GM04503 (cell line): ENCODE measurements around the gene LUM.
"Not testable (repeated sequence)": the region's sequence is repeated elsewhere in the genome, so short reads cannot be mapped to it uniquely, and the experiment has no call there.

Experiments used
- DNase-seq: peaks from one replicate; pipeline ENCODE4 v3.0.0-alpha.2; 2012; ENCODE audit warnings: low read depth

The LUM gene

DNA sequence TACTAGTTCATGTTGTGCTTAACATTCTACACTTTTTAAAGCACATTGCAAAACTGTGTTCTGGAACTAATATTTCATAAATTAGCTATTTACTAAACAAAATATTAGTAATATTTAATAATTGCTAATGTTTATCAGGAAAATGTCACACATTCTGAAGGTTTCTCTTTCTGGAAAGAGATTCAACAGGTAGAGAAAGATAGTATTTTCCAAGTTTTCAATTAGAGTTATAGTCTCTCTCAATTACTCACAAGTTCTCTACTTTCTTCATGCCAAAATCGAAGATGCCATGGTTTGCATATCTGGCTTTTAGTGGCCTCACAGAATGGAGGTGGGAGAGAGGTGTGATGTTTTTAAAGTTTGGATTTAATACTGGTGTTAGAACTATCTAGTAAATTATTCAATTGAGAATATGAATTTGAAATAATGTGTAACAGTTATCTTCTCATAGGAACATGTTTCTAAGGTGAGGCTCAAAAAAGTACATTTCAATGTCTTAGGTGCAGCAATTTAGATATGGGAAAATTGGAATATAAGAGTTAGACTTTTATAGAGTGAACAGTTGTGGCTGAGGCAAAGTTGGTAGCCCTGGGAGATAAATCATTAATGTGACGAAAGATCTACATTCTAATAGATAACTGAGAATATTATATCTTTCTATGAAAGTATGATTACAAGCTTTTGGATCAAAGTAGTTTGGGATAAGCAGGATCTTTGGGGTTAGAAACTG lies 1.5 kb downstream of the LUM start:
- no peak for DNase-seq

DNA sequence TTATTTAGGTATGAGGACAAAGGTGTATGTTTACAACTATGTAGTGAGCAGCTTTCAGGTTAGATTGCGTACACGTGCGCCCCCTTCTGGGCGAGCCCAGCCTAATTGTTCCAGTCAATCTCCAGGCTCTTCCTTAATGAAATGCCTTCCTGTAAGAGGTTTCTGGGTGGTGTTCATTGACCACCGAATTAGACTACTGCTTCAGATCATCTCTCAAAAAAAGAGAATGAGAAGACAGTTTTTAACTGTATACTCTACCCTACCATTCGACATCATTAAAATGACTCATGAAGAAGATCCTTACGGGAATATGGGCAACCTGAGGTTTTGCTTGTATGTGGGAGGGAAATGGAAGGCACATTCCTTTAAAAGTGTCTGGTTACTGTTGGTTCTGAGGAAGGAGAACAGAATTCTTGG lies 2.1 kb downstream of the LUM start:
- DNase-seq, result peak; percentile 51

DNA sequence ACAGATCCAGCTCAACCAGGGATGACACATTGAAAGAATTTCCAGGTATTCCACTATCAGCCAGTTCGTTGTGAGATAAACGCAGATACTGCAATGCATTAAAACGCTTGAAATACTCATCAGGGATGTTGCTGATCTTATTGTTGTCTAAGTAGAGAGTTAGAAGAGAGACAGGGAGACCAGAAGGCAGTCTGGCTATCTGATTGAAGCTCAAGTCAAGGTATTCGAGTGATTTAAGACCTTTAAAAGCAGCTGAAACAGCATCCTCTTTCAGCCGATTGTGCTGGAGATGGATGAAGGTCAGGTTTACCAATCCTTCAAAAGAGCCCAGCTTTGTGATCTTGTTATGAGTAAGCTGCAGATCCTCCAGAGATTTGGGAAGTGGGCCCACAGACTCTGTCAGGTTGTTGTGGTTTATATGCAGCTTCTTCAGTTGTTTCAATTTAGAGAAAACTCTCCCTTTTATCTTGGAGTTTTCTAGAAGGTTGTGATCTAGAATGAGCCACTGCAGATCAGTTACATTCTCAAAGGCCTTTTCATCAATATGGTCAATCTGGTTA lies 3.0 kb downstream of the LUM start:
- no peak for DNase-seq

DNA sequence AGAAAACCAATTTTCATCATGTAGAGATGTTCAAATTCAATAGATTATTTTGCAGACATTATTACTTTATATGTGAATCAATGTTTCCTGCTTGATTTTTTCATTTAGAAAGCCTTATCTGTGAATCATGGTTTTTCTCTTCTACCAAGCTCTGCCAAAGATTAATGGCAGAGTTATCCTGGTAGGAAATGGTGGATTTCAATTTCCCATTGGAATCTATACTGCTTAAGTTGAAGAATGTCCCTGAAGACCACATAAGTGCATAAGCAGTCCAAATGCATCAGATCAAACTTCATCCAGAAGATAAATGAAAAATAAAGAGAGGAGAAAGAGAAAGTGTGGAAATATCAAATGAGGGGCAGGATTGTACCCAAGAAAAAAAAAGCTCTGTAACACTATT lies 5.0 kb downstream of the LUM start:
- DNase-seq, result no peak

DNA sequence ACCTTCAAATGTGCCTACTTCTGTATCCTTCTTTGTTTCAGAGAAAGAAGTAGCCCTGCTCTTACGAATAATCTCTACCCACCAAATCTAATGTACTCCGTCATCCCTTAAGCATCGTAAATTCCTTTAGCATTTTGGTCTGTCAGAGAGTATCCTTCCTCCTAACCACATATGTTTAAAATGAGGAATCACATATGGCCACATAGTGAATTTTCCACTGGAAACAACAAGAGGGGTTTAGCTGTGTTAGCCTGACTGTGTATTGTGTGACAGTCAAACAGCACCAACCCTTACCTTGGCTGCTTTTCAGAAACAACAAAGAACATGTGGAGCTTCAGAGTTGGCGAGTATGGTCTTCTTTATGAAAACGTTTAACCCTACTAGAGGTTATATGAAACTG lies 5.5 kb downstream of the LUM start:
- DNase-seq, result no peak

DNA sequence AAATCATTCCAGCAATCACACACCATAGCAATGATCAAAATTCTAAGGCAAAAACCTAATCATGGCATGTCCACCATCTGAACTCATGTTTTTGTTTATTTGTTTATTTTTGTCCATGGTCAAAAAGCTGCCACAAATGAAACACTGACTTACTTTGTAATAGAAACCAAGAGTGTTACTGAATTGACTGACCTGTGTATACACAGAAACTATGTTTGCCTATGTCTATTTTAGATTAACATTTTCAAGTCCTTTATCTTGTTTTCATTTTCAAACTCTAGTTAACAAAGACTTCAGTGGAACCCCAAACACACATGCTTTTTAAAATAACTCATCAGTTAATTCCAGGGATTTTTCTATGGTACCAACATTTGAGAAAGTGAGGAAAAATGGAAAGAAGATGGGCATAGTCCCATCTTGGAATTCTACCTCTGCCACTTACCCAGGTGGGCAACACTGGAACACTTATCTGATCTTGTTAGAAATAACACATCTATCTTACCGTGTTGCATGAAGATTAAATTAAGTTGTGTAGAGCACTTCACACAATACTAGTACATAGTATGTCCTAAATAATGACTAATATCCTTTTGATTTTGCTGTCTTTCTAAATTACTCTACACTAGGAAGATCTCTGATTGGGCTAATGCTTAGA lies 6.4 kb downstream of the LUM start:
- DNase-seq, result no peak

DNA sequence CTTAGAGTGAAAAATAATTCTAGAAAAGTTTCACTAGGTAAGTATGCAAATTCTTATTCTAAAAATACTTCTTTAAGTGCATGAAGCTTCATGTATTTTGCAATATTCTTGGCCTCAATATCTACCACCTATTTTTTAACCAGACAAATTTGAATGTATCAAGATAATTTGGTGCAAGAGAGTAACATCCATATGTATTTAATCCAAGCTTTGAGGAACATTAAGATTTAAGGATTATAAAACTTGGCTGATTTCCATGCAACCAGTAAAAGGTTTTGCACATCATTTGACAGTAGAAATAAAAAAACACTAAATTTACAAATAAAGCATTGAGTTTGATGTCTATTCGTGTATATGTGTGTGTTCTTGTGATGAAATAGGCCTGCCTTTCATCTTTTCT lies 7.7 kb downstream of the LUM start:
- no peak for DNase-seq

DNA sequence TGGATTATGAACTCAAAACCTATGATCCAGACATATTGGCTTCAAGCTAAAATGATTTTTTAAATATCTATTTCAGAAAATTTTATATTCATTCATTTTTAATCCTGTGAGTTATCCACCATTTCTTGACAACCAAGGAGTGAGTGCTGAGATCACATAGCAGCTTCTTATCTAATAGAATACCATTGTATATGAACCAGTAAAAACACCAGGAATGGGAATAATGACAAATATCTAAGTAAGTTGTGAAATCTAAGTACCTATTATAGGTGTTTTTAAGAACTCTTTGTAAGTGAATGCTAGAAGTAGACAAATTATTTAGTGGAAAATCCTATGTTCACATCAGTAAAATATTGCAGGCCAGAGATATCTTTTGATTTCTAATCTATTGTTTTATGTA lies 8.2 kb downstream of the LUM start:
- DNase-seq, result no peak

DNA sequence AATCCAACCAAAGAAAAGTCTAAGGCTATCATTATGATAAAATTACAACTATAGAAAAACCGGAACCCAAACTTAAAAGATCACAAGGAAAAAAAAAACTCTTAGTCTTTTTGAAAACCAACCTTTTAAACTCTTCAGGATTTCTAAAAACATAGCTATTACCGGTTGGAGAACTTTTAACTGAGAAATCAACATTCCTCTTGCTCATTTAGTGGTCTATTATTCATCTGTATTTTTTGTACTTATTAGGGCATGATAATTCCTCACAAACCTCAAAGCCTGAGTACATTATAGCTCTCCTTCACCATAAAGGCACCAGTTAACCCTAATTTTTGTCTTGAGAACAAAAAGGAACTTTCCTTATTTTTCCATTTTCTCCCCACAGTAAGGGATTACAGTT lies 10.4 kb downstream of the LUM start:
- DNase-seq, result no peak

DNA sequence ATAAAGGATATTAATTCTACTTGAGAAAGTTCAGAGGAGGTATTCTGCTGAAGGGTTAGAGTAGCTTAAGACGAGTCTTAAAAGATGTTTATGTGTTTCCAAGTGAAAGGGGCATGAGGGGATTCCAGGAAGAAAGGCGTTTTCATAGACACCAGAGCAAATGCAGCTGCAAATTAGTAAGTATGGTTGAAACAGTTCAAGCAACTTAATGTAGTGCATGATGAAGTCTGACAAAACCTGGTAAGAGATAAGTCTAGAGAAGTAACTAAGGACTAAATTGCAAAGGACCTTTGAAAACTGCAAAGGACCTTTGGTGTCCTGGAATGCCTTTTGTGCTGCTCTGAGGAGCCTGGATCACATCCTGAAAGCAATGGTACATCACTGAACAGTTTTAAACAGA lies 11.5 kb downstream of the LUM start:
- no peak for DNase-seq

DNA sequence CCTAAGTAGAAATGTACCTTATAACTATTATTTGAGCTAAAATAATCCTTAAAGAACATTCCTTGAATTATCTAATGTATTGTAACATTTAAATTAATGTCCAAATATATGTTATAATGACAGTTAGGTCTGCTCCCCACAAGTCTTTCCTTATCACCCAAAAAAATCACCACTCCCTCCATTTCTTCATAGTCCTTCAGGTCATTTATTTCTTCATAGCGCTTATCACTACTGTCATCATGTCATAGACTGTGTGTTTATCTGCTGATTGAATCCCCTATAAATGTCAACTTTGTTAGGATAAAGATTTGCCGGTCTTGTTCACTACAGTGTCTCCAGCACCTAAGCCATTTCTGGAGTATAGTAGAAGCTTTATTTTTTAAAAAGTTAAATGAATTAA lies 12.0 kb downstream of the LUM start:
- no peak for DNase-seq

DNA sequence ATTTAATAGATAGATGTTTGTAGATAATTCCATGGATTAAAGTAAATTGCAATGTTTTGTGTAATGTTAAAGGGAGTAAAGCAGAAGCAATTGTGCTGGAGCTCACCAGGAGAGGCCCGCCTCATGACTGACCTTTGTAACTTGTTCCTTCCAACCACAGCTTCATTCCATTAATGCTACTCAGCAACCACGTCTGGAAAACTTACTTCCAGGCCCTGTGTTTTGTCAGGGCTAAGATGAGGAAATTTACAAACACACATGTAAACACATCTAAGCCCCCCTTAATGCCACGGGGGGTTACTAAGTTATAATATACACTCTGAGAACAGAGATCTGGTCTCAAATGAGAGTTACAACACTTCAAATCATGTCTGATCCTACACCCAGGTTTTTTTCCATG lies 12.4 kb downstream of the LUM start:
- DNase-seq, result peak; percentile 81

DNA sequence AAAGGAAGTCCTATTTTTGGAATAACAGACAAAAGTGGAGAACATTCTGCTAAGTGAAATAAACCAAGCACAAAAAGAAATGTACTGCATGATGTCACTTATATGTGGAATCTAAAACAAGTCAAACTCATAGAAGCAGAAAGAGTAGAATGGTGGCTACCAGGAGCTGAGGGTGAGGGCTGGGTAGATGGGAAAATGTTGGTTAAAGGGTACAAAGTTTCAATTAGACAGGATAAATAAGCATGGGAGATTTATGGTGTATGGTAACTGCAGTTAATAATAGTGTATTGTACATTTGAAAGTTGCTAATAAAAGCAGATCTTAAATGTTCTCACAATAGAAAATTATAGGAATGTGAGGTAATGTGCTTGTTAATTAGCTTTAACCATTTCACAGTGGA lies 12.8 kb downstream of the LUM start:
- DNase-seq, result no peak

DNA sequence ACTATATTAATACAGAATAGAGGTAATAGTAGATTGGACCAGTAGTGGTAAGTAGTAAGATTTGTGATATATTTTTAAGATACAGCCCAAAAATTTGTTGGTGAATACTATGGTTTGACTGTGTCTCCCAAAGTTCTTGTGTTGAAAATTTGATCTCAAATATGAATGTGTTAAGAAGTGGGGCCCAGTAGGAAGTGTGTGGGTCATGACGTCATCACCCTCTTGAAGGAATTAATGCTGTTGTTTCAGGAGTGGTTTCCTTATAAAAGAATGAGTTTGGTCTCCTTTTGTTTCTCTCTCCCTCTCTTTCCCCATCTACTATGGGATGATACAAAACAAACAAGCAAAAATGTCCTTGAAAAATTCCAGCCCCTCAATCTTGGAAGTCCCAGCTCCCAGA lies 16.3 kb downstream of the LUM start:
- no peak for DNase-seq

DNA sequence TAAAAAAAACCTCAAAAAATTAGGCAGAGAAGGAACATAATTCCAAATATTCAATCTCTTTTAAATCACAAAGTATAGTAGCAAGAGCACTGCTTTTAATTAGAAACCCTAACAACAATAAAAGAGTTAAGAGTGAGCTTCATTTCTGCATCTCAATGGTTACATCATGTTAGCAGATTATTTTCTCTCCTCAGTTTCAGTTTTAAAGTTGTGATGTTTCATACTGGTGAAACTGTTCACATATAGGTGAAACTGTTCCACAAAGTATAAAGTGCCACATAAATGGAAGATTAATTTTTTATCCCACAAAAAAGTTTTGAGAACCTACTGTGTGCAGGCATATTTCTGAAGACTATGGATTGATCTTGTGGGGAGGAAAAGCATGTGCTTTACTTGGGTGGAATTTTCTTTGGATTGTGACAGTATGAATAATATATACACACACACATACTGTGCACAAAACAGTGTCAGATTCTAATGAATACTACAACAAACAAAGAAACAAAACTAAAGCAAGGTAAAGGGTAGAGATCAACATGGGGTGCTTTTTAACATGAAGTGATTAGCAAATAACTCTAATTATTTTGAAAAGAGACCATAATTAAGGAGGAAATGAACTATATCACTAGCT lies 17.1 kb downstream of the LUM start:
- no peak for DNase-seq

DNA sequence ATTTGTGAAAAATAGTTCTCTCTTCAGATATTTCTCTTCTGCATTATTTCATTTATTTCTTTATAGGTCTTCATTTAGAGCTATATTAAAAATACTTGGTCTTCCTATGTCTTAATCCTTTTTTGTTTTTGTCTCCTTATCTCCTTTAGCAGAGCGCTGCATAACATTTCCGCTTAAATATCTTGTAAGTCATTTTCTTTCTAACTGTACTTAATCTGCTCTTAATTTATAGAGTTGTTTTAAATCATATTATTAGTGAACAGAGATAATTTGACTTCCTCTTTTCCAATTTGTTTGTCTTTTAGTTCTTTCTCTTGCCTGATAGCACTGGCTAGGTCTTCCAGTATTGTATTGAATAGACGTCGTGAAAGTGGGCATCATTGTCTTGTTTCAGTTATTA lies 18.0 kb downstream of the LUM start:
- DNase-seq, result no peak

DNA sequence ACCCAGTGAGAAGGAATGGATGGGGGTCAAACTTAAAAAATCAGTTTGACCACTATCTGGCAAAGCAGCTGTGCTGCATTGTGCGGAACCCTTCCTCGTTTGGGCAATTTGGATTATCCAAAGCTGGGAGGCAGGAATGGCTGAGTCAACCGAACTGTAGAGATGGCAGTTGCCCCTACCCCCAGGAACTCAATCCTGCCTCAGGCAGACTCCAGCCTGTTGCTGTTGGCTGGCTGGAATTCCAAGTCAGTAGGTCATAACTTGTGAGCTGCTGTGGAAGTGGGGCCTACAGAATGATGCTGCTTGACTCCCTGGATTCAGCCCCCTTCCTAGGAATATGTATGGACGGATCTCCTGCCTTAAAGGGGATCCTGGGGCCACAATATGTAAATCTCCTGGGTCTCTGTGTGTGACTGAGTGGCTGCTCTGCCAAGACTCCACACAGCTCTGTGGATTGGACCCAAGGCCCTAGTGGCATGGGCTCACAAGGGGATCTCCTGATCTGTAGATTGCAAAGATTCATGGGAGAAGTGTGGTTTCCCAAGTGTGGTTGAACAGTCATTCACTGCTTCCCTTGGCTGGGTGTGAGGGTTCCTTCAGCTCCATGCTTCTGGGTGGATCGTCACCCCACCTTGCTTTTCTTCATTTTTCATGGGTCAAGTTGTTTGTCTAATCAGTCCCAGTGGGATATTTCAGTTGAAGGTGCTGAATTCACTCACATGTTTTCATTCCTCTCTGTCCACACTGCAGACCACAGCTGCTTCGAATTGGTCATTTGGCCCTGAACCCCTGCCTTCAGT lies 19.2 kb downstream of the LUM start:
- DNase-seq, result no peak

DNA sequence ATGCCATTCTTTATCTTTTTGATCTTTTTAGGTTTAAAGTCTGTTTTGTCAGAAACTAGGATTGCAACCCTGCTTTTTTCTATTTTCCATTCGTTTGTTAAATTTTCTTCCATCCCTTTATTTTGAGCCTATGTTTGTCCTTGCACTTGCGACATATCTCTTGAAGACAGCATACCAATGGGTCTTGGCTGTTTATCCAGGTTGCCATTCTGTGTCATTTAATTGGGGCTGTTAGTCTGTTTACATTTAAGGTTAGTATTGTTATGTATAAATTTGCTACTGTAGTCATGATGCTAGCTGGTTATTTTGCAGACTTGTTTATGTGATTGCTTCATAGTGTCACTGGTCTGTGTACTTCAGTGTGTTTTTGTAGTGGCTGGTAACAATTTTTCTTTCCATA lies 21.3 kb downstream of the LUM start:
- DNase-seq, result not testable (repeated sequence)

DNA sequence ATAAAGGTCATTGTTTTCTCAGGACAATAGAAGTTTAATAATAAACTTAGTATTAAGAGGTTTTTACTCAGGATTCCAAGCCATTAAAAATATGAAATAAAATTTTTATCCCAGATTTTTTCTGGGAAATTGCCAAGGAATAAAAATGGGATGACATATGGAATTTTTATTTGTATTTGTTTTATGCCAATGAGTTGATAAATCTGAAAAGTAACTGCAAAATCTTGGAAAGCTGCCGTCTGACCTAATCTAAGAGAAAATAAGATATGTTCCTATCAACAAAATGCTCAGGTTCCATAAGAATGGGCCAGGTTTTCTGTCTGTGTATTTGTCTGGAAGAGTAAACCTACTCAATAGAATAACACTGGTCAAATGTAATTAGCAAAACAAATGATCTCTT lies 31.3 kb downstream of the LUM start:
- DNase-seq, result no peak

DNA sequence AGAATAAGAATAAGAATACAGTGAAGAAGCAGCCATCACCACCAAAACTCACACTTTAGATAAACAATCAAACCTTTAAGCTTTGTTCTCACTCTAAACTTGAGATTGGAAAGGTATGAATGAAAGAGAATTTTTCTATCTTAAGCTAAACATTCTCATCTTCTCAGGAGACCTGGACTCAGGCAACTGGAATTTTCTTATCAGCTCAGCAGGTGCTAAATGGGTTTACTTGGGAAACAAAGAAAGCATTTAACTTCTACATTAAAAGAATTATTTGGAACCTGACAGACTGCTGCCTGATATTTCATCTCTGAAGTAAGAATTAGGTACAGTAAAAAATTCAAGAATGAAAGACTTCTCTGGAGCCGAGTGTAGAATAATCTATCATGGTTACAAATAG lies 32.8 kb downstream of the LUM start:
- DNase-seq, result no peak

DNA sequence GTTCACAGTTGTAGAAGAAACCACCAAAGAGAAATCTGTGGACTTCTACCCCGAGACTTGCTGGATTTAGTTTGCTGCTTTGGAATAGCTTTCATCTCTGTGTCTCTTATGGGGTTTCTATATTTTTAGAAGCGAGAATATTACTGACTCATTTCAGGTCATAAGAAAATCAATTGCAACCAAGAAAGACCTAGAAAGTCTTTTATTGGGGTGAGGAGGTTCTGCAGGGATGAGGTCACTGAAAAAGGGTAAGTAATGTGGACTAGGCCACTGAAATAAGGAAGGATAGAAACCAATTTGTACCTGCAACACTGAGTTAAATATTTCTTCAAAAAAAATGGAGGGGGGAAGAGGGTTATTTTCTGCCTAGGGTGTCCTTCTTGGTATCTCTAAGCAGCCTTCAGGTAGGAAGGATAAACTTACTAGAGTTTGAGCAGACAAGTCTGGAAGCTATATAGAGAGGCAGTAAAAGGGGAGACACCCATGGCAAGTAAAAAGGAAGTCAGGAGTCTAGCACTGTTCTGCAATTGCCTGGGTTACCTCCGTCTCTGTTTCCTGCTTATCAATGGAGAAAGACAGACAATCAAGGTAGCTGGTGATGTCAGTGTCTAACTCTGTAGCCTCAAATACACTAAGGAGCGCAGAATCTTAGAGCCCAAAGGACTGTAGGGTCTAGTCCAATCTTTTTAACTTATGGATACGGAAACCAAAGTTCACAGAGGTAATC lies 33.9 kb downstream of the LUM start:
- DNase-seq, result no peak

DNA sequence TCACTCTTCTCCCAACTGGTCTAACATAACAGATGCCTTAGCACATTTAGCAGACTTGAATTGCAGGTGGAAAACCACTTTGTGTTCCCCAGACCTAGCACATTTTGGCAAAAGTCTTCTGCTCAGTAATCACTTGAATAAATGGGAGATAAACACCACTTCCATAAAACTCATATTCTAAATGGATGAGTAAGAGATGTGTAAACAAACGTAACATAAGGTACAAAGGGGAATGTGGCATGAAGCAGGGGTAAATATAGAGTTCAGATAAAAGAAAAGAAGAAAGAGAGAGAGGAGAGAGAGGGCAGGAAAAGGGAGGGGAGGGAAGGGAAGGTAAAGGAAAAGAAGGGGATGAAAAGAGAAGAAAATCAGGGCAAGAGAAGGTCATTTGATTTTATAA lies 36.4 kb downstream of the LUM start:
- DNase-seq, result no peak
